H1 (cell line): Measurements from ENCODE around the gene TAF12. TPM values are rescaled to one million over a fixed set of nuclear protein-coding genes. Genes with fewer than 3 reads are reported as not detected.

Source experiments
- CHD7 ChIP-seq: fragments of 300-600 bp; sonication (generic); IDR thresholded peaks from 2 replicates; pipeline ENCODE4 v1.7.1; 2012; ENCODE audit warnings: low read length, moderate library complexity, mild to moderate bottlenecking, inconsistent platforms; ENCODE audit not compliant: insufficient replicate concordance
- KDM4A ChIP-seq: IDR thresholded peaks from one replicate; pipeline ENCODE4 v1.7.1; 2012; ENCODE audit warnings: low read depth, mild to moderate bottlenecking, moderate library complexity, low read length, inconsistent platforms; ENCODE audit not compliant: severe bottlenecking
- POLR2AphosphoS5 ChIP-seq: IDR thresholded peaks from 2 replicates; pipeline ENCODE4 v1.6.1; 2011; ENCODE audit warnings: low read depth, low read length
- ZNF274 ChIP-seq: IDR thresholded peaks from 2 replicates; pipeline ENCODE4 v1.7.0; 2012; ENCODE audit warnings: low read length, borderline replicate concordance; ENCODE audit errors: extremely low read depth
- polyA plus RNA-seq, 7 experiments: library from polyadenylated mRNA; depleted of rRNA in 3 of 7; stranded (reverse) in 5 of 7; unstranded in 2 of 7; fragments of >200 nt in 5 of 7; fragments of 200-250 nt in 2 of 7; gene quantifications; 1 replicate in 5 of 7; 2 replicates in 1 of 7; 4 replicates in 1 of 7; pipeline versions ENCODE4 v1.2.1 to v1.2.3, GENCODE V29; 2011 to 2013; ENCODE audit warnings: missing spikeins in 2 of 7, mixed read lengths in 2 of 7
- total RNA-seq: library from RNA; stranded (reverse); fragmentation: NEBNext Ultra II Directional; extraction: Animal tissue kit (Norgen Biotek cat#: 25700); gene quantifications from 2 replicates; pipeline ENCODE4 v1.2.1, GENCODE V29; 2021

The TAF12 gene
- total and polyA plus RNA-seq, 2 of the 8 experiments (the other 6 are each of a cell fraction or from before 2014, with no cell fraction given): 25.1 to 27.2 TPM

- TF ChIP-seq POLR2AphosphoS5: no peak
- TF ChIP-seq KDM4A: no peak
- TF ChIP-seq ZNF274: no peak
- TF ChIP-seq CHD7: no peak
Observed at GRCh38 chr1:28663871-28664470, 21.1 kb upstream of the TAF12 start (continued).
